CD14-positive monocyte (primary cell): ENCODE measurements around the gene CNTNAP2. TPM values are rescaled to one million over a fixed set of nuclear protein-coding genes. Genes with fewer than 3 reads are reported as not detected.
"Not testable (repeated sequence)": the region's sequence is repeated elsewhere in the genome, so short reads cannot be mapped to it uniquely, and the experiment has no call there.

ENCODE experiments used
- DNase-seq, 3 donors: peaks; one replicate each; pipeline ENCODE4 v3.0.0-alpha.2; 2011 to 2022
- H2AFZ ChIP-seq: 2 replicates; pipeline ENCODE4 v1.6.0; 2012; ENCODE audit warnings: mild to moderate bottlenecking, low read depth, low read length, inconsistent platforms; ENCODE audit not compliant: insufficient read depth, poor library complexity, severe bottlenecking
- H3K27ac ChIP-seq, 2 donors: 1 replicate in 1 of 2; 2 replicates in 1 of 2; pipeline ENCODE4 v1.5.1; 2012 to 2013; ENCODE audit warnings: low read length in 2 of 2, control low read depth in 1 of 2, inconsistent platforms in 1 of 2, low read depth in 1 of 2, mild to moderate bottlenecking in 1 of 2
- H3K27me3 ChIP-seq, 2 donors: one replicate each; pipeline versions ENCODE4 v1.6.0 to v1.6.1; 2011 to 2013; ENCODE audit warnings: low read length in 2 of 2; ENCODE audit not compliant: control insufficient read depth in 2 of 2, insufficient read depth in 2 of 2
- H3K36me3 ChIP-seq, 2 donors: replicated peaks in 1 of 2; 1 replicate in 1 of 2; 2 replicates in 1 of 2; pipeline versions ENCODE4 v1.5.1 to v1.6.1; 2012 to 2013; ENCODE audit warnings: low read length in 2 of 2, control low read depth in 1 of 2, inconsistent platforms in 1 of 2, mild to moderate bottlenecking in 1 of 2; ENCODE audit not compliant: insufficient read depth in 2 of 2, control insufficient read depth in 1 of 2
- H3K4me1 ChIP-seq, 2 donors: 1 replicate in 1 of 2; 2 replicates in 1 of 2; pipeline versions ENCODE4 v1.5.1 to v1.6.1; 2012 to 2013; ENCODE audit warnings: low read length in 2 of 2, control low read depth in 1 of 2, inconsistent platforms in 1 of 2, mild to moderate bottlenecking in 1 of 2, moderate library complexity in 1 of 2; ENCODE audit not compliant: insufficient read depth in 2 of 2, control insufficient read depth in 1 of 2
- H3K4me2 ChIP-seq: replicated peaks from 2 replicates; pipeline ENCODE3; 2012; ENCODE audit warnings: low read length, moderate library complexity, mild to moderate bottlenecking; ENCODE audit not compliant: poor library complexity, severe bottlenecking; ENCODE audit errors: extremely low read depth
- H3K4me3 ChIP-seq, 3 experiments: fragments of 200-600 bp in 1 of 3; sonication (generic) in 1 of 3; replicated peaks in 1 of 3; 1 replicate in 2 of 3; 2 replicates in 1 of 3; pipeline ENCODE4 v1.5.1; 2011 to 2013; ENCODE audit warnings: low read length in 3 of 3, mild to moderate bottlenecking in 3 of 3, control low read depth in 2 of 3, low read depth in 2 of 3, inconsistent platforms in 1 of 3, moderate library complexity in 1 of 3
- H3K79me2 ChIP-seq: 2 replicates; pipeline ENCODE4 v1.6.0; 2012; ENCODE audit warnings: mild to moderate bottlenecking, control low read depth, inconsistent platforms, low read length, moderate library complexity; ENCODE audit not compliant: insufficient read depth
- H3K9ac ChIP-seq: 2 replicates; pipeline ENCODE4 v1.6.0; 2017; ENCODE audit warnings: low read length, mild to moderate bottlenecking; ENCODE audit not compliant: insufficient read depth, poor library complexity, severe bottlenecking
- H3K9me3 ChIP-seq, 2 donors: replicated peaks in 1 of 2; 1 replicate in 1 of 2; 2 replicates in 1 of 2; pipeline versions ENCODE4 v1.5.1 to v1.6.1; 2012 to 2013; ENCODE audit warnings: low read length in 2 of 2, control low read depth in 1 of 2; ENCODE audit not compliant: control insufficient read depth in 1 of 2, insufficient read depth in 1 of 2
- H4K20me1 ChIP-seq: 2 replicates; pipeline ENCODE4 v1.6.0; 2012; ENCODE audit warnings: mild to moderate bottlenecking, low read length, control low read depth, moderate library complexity; ENCODE audit not compliant: insufficient read depth
- H3K27ac Mint-ChIP-seq, 7 donors: one replicate each; pipeline ENCODE4 v1.8.0; 2020; ENCODE audit warnings: mild to moderate bottlenecking in 7 of 7, mixed read lengths in 7 of 7, moderate library complexity in 6 of 7, inconsistent platforms in 2 of 7
- H3K27me3 Mint-ChIP-seq, 3 donors: one replicate each; pipeline ENCODE4 v1.8.0; 2021 to 2022; ENCODE audit warnings: low read depth in 3 of 3, mild to moderate bottlenecking in 3 of 3, mixed read lengths in 3 of 3, moderate library complexity in 3 of 3, inconsistent platforms in 1 of 3
- H3K36me3 Mint-ChIP-seq, 2 donors: one replicate each; pipeline ENCODE4 v1.8.0; 2020; ENCODE audit warnings: mixed read lengths in 2 of 2, inconsistent platforms in 1 of 2, mild to moderate bottlenecking in 1 of 2
- H3K4me1 Mint-ChIP-seq: one replicate; pipeline ENCODE4 v1.8.0; 2020; ENCODE audit warnings: mild to moderate bottlenecking, mixed read lengths
- H3K4me3 Mint-ChIP-seq, 2 donors: one replicate each; pipeline ENCODE4 v1.8.0; 2020; ENCODE audit warnings: mild to moderate bottlenecking in 2 of 2, mixed read lengths in 2 of 2, moderate library complexity in 1 of 2
- H3K9me3 Mint-ChIP-seq, 7 donors: one replicate each; pipeline ENCODE4 v1.8.0; 2020 to 2022; ENCODE audit warnings: mixed read lengths in 7 of 7, mild to moderate bottlenecking in 6 of 7, moderate library complexity in 6 of 7, inconsistent platforms in 2 of 7
- CTCF ChIP-seq: fragments of 200-600 bp; IDR thresholded peaks from one replicate; pipeline ENCODE4 v1.8.0; 2022; ENCODE audit warnings: antibody characterized with exemption, mild to moderate bottlenecking
- WGBS: methylation state at CpG from one replicate; pipeline ENCODE4 v1.1.5; 2013; ENCODE audit warnings: missing lambda C conversion rate; ENCODE audit not compliant: insufficient coverage; 5-methylcytosine and 5-hydroxymethylcytosine counted together
- intact Hi-C, 2 donors: fragments of 100-400 bp; cut with micrococcal nuclease; formaldehyde crosslinking; loops; one replicate each; pipeline versions ENCODE4 v1.15.0 to v1.15.1; 2023
- polyA plus RNA-seq, 3 donors: library from polyadenylated mRNA; depleted of rRNA in 1 of 3; unstranded in 2 of 3; stranded (reverse) in 1 of 3; fragments of 300-500 nt in 2 of 3; fragments of >200 nt in 1 of 3; fragmentation: Illumina TruSeq in 2 of 3; gene quantifications; 1 replicate in 2 of 3; 2 replicates in 1 of 3; pipeline ENCODE4 v1.2.3, GENCODE V29; 2012 to 2021

CNTNAP2 gene
- polyA plus RNA-seq, 3 donors, result 0.01 TPM; not detected in 2

- H3K4me1 Mint-ChIP-seq, result no peaks in the 10 kb centered on the region
- Histone ChIP-seq H3K27me3 (no peaks in the 10 kb centered on the region), H3K4me2 (no peak overlapping the region), H3K9ac (no peak overlapping the region), H3K27ac (no peak overlapping the region), H2AFZ (no peak overlapping the region), H4K20me1 (no peaks in the 10 kb centered on the region), H3K4me3 (no peak overlapping the region), H3K36me3 (no peaks in the 10 kb centered on the region), H3K4me1 (no peaks in the 10 kb centered on the region), H3K79me2 (no peaks in the 10 kb centered on the region), H3K9me3 (no peaks in the 10 kb centered on the region)
- peaks cover under 1 to 5% (median 2%) of the 10 kb centered on the region in 7 donors for H3K9me3 Mint-ChIP-seq
- no CpG with 5 or more reads among the region's 5 CpGs for WGBS
- no peak overlapping the region for H3K27ac Mint-ChIP-seq
- no peak for TF ChIP-seq CTCF
- no peak for DNase-seq
- no peaks in the 10 kb centered on the region for H3K36me3 Mint-ChIP-seq
- H3K27me3 Mint-ChIP-seq, result peaks cover 0 to 2% (median 0%) of the 10 kb centered on the region in 3 donors
- H3K4me3 Mint-ChIP-seq, result no peak overlapping the region
- intact Hi-C loops, result no loop called here
These were observed 1681.4 kb downstream of the CNTNAP2 start for GRCh38 chr7:147798001-147798400.

GRCh38 chr7:147801762-147802161 lies 1685.2 kb downstream of the CNTNAP2 start:
- H3K4me1 ChIP-seq, H3K4me1 Mint-ChIP-seq, H3K27ac ChIP-seq, H4K20me1 ChIP-seq, H3K4me3 Mint-ChIP-seq, intact Hi-C loops, H3K27me3 ChIP-seq, H3K4me3 ChIP-seq, H3K9ac ChIP-seq, H3K27me3 Mint-ChIP-seq, H3K9me3 ChIP-seq, H3K36me3 Mint-ChIP-seq, H2AFZ ChIP-seq, H3K4me2 ChIP-seq, H3K36me3 ChIP-seq, H3K27ac Mint-ChIP-seq, DNase-seq, H3K79me2 ChIP-seq: not testable (repeated sequence)
- WGBS, result 100% methylated on average over 1 of the region's 30 CpGs
- H3K9me3 Mint-ChIP-seq, result peaks cover 0 to 11% (median 8%) of the 10 kb centered on the region in 7 donors
